ENCODE data around the gene AQP11. TPM values are rescaled to one million over a fixed set of nuclear protein-coding genes. Genes with fewer than 3 reads are reported as not detected.
A peak's percentile ranks its signal among the peaks of the same experiment; 100 is the strongest.

The AQP11 gene, protein sequence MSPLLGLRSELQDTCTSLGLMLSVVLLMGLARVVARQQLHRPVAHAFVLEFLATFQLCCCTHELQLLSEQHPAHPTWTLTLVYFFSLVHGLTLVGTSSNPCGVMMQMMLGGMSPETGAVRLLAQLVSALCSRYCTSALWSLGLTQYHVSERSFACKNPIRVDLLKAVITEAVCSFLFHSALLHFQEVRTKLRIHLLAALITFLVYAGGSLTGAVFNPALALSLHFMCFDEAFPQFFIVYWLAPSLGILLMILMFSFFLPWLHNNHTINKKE
- total RNA-seq (3.0 and 4.3 TPM in 2 replicates), polyA plus RNA-seq (2.7 and 5.1 TPM in 2 replicates)

DNA sequence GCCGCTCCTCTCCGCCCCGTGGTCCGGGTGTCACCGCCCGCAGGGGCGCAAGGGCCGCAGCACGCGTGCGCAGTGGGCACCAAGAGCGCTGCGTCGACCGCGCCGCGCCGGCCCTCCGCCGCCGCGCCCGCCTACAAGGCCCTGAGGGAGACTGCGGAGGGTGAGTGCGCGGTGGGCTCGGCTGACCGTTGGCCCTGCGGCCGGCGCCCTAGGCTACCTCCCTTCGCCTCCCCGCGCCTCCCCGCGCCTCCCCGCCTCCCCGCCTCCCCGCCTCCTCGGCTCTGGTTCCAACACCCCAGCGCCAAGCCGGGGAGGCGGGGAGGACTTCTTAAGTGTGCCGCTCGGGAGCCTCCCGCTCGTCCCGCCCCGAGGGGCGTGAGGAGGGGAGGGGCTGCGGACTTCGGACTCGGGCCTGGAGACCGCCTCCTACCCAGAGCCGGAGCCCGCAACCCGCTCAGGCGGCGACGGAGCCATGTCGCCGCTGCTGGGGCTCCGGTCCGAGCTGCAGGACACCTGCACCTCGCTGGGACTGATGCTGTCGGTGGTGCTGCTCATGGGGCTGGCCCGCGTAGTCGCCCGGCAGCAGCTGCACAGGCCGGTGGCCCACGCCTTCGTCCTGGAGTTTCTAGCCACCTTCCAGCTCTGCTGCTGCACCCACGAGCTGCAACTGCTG is at the start of gene AQP11:
TSS of gene AQP11 (plus strand) at position 433 of the 673 bp plus-strand sequence. CDS start at position 473, 40 bp downstream.
- DNase-seq (ENCODE audit: low read depth in 1 of 2, low spot score in 1 of 2), result peak; percentile 89 to 95
- H3K27me3 ChIP-seq, result no peaks in the 10 kb centered on the region
- TF ChIP-seq, protein P1, sequence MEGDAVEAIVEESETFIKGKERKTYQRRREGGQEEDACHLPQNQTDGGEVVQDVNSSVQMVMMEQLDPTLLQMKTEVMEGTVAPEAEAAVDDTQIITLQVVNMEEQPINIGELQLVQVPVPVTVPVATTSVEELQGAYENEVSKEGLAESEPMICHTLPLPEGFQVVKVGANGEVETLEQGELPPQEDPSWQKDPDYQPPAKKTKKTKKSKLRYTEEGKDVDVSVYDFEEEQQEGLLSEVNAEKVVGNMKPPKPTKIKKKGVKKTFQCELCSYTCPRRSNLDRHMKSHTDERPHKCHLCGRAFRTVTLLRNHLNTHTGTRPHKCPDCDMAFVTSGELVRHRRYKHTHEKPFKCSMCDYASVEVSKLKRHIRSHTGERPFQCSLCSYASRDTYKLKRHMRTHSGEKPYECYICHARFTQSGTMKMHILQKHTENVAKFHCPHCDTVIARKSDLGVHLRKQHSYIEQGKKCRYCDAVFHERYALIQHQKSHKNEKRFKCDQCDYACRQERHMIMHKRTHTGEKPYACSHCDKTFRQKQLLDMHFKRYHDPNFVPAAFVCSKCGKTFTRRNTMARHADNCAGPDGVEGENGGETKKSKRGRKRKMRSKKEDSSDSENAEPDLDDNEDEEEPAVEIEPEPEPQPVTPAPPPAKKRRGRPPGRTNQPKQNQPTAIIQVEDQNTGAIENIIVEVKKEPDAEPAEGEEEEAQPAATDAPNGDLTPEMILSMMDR (IDR thresholded peaks at IDR 0.05; ENCODE audit: low read depth, low read length), result no peak
- H3K9me3 ChIP-seq (ENCODE audit: low read depth), result no peaks in the 10 kb centered on the region
- no peaks in the 10 kb centered on the region for H3K36me3 ChIP-seq
- peaks cover 6% of the 10 kb centered on the region for H3K4me1 ChIP-seq (ENCODE audit: low read depth)
- peak within 1 kb of the TSS; percentile 58 for H3K4me3 ChIP-seq
- peak within 1 kb of the TSS; percentile 85 for H3K27ac ChIP-seq

- Histone ChIP-seq H3K36me3 (no peaks in the 10 kb centered on the region), H3K4me1 (ENCODE audit: low read depth) (no peaks in the 10 kb centered on the region), H3K4me3 (no peak overlapping the region), H3K27ac (no peak overlapping the region), H3K27me3 (no peaks in the 10 kb centered on the region), H3K9me3 (ENCODE audit: low read depth) (no peaks in the 10 kb centered on the region)
- peak in 1 of 2 donors; percentile 24 for DNase-seq (ENCODE audit: low read depth in 1 of 2, low spot score in 1 of 2)
- TF ChIP-seq, protein P1 (IDR thresholded peaks at IDR 0.05; ENCODE audit: low read depth, low read length), result no peak
Observed at GRCh38 chr11:77542296-77542695, 47.5 kb upstream of the AQP11 start.

DNA sequence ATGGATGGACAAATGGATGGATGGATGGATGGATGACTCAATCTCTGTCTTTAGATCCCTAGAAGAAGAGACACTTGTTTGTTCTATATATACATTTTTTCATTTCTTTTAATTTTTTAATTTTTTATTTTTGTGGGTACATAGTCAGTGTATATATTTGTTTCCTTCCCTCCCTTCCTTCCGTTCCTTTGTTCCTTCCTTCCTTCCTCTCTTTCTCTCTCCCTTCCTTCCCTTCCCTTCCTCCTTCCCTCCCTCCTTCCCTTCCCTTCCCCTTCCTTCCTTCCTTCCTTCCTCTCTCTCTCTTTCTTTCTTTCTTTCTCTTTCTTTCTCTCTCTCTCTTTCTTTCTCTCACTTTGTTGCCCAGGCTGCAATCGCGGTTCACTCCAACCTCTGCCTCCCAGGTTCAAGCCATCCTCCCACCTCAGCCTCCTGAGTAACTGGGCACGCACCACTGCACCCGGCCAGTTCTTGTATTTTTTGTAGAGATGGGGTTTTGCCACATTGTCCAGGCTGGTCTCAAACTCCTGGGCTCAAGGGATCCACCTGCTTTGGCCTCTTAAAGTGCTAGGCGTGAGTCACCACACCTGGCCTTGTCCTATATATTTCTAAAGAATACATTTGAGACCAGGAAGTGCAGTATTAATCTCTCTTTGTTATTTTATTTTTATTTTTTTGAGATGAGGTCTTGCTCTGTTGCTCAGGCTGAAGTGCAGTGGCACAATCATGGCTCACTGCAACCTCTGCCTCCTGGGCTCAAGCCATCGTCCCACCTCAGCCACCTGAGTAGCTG is 42.5 kb upstream of the AQP11 start:
- Histone ChIP-seq H3K27me3 (no peaks in the 10 kb centered on the region), H3K9me3 (ENCODE audit: low read depth) (no peaks in the 10 kb centered on the region), H3K27ac (no peak overlapping the region), H3K4me3 (no peak overlapping the region), H3K4me1 (ENCODE audit: low read depth) (no peaks in the 10 kb centered on the region), H3K36me3 (no peaks in the 10 kb centered on the region)
- no peak for DNase-seq (ENCODE audit: low read depth in 1 of 2, low spot score in 1 of 2)
- TF ChIP-seq, protein P1 (IDR thresholded peaks at IDR 0.05; ENCODE audit: low read depth, low read length), result no peak

DNA sequence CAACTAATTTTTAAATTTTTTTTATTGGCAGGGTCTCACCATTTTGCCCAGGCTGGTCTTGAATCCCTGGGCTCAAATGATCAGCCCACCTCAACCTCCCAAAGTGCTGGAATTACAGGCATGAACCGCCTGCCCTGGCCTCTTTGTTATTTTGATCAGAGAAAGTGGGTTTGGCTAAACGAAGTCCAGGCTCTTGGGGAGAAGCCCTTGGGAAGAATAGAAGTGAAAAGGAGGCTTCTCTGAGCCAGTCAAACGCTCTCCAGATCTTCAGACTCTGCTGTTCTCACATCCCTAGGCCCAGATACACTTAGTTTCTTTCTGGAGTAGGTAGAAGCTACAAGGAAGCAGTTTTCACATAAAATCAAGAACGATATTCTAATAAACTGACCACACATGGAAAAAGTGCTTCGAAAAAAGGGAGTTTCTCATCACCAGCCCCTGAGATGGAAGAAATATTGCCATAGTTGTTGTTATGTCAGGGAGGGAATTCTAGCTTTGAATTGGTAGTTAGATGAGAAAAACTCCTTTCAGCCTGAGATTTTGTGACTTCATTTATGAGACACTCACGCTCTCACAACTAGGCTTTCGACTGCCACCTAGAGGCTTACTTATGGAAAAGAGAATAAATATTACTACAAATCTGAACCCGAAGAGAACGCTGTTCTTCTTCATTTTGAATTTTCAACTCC is 41.7 kb upstream of the AQP11 start:
- no peaks in the 10 kb centered on the region for H3K27me3 ChIP-seq
- DNase-seq (ENCODE audit: low read depth in 1 of 2, low spot score in 1 of 2), result peak; percentile 81 to 82
- TF ChIP-seq, protein P1 (IDR thresholded peaks at IDR 0.05; ENCODE audit: low read depth, low read length), result peak; percentile 60
- H3K4me1 ChIP-seq (ENCODE audit: low read depth), result no peaks in the 10 kb centered on the region
- H3K27ac ChIP-seq, result no peak overlapping the region
- no peaks in the 10 kb centered on the region for H3K9me3 ChIP-seq (ENCODE audit: low read depth)
- H3K36me3 ChIP-seq, result no peaks in the 10 kb centered on the region
- H3K4me3 ChIP-seq, result no peak overlapping the region

Measured in cardiac muscle cell (in vitro differentiated cells and primary cell).